Hindlimb muscle (tissue), 1 donor: ENCODE data around the gene CAMK1G. TPM values are rescaled to one million over a fixed set of nuclear protein-coding genes. Genes with fewer than 3 reads are reported as not detected.

ENCODE experiments used
- DNase-seq: peaks from one replicate; pipeline ENCODE4 v3.0.0-alpha.2; 2013
- polyA plus RNA-seq: library from polyadenylated mRNA; unstranded; fragments of 120-200 nt; gene quantifications from one replicate; pipeline ENCODE4 v1.2.1, GENCODE V29; 2013; ENCODE audit not compliant: insufficient read length

Gene CAMK1G
- not detected for polyA plus RNA-seq

DNA sequence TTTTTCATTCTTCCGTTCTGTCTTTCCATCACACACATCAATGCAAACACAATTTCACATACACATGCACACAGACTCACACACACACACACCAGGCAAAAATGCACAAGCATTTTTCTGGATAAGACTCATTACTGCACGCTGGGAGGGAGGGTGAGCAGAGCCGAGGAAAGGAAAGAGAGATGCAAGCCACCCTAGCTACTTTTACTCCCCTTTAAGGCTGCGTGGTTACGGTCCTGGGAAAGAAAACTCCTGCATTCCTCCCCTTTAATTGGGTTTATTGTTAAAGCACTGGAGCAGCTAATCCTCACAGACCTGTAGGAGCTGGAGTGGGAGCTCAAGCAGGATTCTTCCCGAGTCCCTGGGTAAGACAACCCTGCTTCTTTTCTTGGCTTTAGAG is at the start of gene CAMK1G:
Gene CAMK1G, plus strand, starts transcription at position 307 of the 400 bp plus-strand sequence. CDS start 11,270 bp downstream, outside the sequence.
- peak; percentile 15 for DNase-seq

DNA sequence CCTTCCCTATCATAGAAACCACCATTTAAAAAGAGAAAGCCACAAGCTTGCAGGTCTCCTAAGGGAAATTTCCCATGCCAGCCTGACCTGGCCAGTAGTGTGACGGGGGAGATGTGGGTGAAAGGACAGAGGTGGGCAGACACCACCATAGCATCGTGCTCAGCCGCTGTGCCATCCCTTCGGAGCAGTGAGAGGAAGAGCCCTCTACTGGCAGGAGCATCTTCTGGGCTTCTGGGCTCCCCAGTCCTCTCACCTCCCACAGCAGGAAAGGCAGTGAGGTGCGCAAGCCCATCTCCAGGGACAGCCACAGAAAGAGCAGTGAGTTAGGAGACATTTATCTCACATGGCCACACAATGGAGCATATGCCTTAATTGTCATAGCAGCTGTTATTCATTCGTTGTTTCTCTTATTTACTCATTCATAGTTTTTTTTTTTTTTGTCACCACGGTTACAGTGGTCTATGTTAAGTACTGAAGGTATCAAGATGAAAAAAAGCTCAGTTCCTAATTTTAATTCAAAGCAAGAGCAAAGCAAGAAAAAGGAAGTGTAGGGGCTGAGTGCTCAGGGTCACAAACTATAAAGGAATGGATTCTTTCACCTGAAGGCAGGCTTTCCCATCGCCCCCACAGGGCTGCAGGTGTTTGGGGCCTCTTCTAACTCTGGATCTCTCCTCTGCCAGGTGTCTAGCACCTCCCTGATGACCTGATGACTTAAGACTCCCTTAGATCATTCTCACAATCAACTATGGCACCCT is 48.8 kb upstream of the CAMK1G start:
- DNase-seq, result no peak

DNA sequence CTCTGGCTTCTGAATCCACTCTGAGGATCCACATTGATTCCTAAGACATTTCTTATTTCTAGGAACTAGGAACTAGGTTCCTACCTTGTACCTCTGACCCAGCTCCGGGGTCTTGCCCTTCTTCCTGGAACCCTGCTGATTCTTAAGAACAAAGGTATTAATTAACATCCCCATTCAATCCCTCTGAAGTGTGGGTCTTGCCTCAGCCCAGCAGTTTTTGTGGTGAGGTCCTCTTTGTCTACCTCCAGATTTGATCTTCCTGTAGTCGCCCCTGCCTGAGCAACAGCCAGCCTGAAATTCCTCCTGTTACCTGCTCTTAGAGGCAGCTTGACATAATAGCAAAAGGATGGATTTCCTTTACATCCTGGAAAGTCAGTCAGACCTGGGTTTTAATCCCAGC is 46.7 kb upstream of the CAMK1G start:
- DNase-seq, result no peak

DNA sequence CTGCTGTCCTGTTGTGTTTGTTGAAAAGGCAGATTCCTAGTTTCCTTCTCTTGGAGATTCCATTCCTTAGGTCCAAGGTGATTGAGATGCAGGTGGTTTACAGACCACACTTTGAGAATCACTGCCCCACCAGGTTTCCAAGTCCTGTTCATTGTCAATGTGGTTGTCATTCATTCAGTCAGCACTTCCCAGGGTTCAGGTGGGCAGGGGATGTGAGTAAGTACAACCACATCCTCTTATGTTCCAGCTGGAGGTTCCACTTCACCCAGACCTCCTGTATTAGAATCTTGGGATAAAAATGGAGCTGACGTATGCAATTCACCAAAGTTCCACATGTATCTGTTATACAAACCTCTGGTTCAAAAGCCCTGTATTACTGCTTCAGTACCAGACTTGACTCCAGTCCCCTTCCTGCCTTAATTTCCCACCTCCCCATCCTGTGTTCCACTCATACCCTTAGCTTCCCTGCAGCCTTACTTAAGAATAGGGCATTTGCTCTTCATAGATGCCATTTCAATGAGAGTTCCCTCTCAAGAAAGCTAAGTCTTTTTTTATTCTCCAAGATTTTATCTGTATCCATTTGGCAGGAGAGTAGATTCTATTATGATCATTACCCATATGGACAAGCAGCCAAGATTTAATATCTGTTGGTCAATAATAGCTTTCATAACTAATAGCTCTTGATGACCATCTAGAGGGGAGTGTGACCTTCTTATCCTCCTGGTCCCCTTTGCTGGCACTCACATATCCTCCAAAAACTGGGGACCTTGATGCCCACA is 46.0 kb upstream of the CAMK1G start:
- no peak for DNase-seq

DNA sequence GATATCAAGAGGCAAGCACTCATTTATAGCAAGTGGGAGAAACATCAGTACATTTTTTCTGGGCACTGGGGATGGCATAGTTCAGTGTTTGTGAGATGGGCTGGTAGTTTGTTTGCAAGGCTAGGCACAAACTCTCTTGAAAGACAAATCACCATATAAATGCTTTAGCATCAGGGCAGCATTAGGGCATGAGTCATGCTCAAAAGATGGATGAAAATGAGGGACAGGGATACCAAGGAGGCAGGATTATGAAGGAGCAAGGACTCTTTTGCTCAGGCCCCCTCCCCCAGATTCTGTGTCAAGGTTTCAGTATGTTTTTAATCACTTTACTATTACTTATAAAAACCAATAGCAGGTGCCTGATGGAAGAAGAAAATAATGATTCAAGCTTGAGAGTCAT is 43.9 kb upstream of the CAMK1G start:
- no peak for DNase-seq

DNA sequence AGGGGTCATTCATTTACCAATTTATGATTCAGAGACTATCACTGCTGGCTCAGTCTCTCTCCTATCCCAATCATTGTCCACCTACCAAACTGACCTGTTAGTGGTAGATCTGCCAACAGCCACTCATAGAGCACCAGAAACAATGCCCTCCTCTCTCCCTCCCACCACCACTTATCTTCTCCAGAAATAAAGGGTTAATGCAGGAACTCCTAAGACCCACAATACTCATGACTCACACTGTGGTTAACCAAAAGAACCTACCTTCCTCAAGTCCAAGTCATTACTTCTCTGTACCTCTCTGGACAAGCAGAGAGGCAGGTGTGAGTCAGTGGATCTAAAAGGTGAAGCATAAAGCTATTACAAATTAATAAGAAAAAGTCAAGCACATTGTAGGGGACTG is 40.9 kb upstream of the CAMK1G start:
- no peak for DNase-seq

DNA sequence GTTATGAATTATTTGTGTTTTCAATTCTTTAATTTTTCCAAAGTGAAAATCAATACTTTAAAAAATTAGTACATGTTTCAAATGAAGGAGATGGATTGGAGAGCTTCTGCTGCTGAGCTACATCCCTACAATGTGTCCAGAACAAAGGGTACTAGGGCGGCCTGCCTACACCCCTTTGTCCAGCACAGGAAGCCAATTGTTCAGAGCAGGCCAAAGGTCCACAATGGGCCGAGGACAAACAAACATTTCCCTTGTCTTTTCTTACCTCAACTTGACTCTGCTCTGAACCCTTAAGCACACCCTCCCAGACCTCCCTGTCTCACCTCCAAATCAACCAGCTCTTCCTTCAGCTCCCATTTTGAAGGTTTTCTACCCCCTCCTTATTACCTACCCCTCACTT is 39.4 kb upstream of the CAMK1G start:
- DNase-seq, result no peak

DNA sequence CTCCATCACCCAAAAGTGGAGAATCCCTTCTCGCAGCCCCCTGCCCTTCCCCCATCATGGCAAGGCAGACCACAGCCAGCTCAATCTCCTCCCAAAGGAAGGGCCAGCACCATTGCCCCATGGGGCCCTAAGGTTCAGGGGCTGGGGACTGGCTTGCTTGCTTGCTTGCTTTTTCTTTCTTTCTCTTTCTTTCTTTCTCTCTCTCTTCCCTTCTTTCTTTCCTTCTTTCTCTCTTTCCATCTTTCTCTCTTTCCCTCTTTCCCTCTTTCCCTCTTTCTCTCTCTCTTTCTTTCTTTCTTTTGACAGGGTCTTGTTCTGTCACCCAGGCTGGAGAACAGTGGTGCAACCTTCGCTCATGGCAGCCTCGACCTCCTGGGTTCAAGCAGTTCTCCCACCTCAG is 38.1 kb upstream of the CAMK1G start:
- no peak for DNase-seq

DNA sequence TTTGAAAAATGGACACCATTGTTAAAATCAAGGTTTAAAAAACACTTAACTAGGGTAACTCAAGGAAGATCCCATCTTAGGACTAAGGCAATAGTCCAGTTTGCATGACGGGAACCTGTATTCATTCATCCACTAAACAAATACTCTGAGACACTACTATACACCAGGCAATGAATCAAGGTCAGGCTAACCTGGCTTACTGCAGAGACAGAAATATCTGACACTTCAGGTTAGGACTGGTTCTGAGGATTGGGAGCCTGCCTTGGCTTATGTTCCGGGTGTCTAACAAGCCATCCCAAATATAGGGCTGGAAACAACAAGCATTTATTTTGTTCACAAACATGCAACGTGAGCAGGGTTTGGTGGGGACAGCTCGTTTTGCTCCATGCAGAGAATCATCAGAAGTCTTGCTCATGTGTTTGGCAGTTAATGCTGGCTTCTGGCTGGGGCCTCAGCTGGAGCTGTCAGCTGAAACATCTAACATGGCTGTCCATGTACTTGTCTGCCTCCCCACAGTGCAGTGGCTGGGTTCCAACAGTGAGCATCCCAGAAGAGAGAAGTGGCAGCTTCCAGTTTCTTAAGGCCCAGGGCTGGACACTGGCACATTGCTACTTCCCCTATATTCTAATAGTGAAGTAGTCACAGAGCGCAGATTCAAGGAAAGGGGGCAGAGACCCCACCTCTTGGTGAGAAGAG is 37.0 kb upstream of the CAMK1G start:
- DNase-seq, result peak; percentile 4

DNA sequence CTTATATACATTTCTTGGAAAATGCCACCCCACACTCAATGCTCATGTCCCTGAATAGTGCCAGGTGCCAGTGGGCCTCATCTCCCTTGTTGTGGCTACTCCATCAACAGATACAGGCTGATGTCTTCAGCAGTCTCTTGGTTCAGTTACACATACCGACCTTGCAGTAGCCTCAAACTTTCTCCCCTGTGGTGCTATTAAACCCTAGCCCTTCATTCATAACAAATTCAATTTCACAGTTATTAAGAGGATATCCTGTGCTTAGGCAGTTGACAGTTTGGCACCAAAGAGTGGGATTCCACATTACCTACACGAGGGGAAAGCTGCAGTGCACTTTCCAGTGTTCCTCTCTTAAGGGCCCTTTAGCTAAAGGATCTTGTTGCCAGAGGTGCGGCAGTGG is 35.9 kb upstream of the CAMK1G start:
- no peak for DNase-seq

DNA sequence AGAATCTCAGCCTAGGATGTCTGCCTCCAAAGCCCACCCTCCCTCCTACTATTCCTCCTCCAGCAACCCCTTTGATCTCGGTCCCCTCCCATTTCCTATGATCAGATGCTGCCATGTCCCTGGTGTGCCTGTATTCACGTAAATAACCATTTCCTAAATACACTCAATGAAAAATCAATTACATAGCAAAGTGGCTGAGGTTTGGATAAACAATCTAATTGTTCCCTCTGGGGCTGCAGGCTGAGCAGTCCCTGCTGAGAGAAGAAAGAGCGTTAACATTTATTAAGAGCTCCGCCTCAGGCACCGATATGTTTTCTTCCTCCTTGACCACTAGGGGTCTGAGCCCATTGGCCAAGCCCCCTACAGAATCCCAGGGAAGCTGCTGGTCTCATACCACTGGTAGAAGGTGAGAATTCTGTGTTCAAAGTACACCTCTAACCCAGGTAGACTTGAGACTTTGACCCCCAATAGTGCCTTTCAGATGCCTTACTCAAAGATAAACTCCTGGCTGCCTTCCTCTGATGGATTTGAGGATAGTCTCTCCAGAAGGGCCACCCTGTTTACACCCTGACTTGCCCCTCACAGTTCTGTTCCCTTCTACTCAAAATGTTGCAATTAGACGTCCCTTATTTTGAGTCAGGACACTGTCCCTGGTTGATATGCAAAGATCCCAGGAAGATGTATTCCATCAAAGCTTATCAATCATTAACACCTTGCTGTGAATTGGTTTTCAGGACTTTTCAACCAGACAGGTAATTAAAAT is 33.9 kb upstream of the CAMK1G start:
- no peak for DNase-seq

DNA sequence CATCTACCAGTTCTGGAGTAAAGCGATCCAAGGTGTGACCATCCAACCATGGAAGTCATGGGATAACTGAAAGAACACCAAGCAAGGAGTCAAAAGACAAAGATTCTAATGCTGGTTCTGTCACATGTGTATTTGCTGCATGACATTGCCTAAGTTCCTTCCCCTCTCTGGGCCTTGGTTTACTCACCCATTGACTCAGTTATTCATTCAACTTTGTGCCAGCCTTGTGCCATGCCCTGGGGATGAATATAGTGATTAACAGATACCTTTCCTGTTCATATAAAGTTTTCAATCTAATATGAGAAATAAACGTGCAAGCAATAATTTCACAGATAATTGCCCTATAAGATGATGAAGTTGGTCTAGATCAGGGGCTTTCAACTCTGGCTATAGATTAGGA is 33.0 kb upstream of the CAMK1G start:
- DNase-seq, result no peak

DNA sequence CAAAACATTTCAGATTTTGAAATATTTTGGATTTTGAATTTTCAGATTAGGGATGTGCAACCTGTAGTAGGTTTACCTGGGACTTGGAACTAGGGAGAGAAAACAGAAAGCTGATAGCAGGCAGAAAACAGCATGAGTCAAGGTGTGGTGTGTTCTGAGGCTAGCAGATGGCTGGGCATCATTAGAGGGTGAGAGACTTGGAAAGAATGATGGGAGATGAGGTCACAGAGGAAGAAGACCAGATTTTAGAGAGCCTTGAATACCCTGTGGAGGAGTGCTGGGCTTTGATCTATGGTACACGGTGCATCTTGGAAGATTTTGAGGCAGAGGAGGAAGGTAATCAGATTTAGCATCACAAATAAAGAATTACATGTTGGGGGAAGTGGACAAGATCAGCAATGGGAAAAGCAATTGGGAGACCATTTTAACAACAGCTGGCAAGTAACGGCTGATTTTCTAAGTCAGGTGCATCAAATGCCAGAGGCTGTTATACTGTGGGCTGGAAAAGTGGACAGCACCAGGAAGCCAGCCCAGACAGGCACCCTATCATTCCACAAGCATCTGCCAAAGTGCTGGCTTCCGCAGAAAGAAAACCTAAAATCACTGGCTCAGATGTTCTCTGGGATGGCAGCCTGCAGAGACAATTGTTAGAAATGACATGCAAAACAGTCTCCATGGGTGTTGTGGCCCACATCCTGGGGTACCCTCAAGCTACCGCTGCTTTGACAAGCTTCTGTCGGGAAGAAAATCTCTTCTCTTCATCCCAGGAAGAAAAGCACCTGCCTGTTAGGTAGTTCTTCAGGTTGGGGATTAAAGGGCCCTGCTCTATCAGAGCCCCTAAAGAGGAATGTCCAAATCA is 30.9 kb upstream of the CAMK1G start:
- DNase-seq, result no peak

DNA sequence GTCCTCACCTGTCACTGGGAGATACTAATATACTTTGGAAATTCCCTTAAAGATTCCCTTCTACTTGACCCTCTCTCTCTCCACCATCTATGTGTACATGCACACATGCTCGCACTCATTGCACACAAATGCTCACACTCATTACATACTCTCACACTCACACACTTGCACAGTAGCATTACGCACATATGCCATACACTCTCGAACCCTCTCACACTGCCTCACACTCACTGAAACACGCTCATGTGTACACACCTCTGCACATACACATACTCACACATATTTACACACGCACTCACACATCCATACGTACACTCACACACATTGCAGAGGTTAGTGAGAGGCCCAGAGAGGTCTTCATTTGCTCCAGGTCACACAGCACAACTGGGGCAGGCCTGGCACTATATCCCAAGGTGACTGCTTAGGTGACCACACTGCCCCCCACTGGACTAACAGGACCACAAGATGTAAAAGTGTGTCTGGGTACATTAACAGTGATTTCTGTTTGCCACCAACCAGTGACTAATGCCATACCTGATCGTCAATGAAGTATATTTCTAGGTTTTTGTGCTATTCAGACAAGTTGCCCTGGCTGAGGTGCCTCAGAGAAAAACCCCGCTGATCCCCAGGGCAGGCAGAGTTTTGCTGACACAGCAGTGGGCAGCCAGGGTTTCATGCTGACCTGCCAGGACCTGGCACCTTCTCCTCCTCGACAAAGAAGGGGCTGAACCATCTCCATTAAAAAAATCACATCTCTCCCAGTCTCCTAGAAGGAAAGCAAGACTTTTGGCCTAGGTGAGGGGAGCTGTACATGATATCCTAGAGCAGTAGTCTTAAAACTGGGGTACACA is 28.5 kb upstream of the CAMK1G start:
- DNase-seq, result no peak

DNA sequence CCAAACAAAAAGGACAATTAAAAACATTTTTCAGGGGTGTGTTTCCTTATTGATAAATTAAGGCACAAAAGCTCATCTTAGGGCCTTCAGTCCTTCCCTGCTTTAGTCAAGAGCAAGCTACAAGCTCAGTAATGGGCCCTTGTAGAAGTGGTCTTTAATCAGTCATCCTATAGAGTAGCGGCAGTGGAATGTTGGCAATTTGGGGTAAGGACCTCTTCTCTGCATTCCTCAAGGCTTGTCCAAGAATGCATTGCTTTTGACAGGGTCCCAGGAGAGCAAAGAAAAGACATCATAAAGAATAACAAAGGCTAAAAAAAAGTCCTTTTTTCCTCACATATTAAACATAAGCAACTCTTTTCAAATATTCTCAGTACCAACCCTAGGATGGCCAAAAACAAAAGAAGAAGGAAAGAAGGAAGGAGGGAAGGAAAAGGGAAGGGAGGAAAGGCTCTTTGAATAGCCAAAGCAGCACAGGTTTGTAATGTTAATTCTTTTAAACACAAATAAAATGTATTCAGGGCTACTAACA is 27.3 kb upstream of the CAMK1G start:
- no peak for DNase-seq

DNA sequence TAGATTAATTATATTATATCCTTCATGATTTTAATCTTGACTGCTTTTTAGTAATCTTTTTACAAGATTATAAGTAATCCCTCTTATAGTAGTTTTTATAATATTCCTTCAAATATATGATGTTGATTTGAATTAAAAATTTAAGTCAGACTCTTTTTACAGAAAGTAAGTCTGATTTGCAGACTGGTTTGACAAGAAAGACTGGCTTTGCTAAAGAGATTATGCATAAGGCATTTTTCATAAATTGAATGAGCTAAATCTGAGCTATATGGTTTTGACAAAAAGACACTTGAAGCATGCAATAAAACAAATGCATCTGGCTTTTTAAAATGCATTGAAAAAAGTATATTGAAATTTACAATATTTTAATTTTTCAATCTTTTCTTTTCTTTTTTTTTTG is 26.3 kb upstream of the CAMK1G start:
- DNase-seq, result no peak

DNA sequence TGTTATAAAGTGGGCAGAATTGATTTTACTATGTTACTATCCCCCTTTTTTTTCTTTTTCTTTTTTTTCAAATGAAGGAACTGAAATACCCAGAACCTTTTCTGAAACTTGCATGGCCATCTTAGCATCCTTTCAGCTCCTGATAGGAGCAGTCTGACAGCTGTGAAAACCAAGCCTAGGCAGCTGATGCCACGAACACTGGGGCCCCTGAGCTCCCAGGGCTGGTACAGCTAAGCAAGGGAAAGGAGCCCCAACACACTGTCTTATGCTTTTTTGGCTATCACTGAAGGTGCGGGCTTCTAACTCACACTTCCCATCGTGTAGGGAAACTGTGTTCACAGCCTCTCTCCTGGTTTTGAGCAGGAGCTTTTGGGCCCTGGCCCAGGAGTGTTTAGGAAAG is 23.0 kb upstream of the CAMK1G start:
- DNase-seq, result no peak

DNA sequence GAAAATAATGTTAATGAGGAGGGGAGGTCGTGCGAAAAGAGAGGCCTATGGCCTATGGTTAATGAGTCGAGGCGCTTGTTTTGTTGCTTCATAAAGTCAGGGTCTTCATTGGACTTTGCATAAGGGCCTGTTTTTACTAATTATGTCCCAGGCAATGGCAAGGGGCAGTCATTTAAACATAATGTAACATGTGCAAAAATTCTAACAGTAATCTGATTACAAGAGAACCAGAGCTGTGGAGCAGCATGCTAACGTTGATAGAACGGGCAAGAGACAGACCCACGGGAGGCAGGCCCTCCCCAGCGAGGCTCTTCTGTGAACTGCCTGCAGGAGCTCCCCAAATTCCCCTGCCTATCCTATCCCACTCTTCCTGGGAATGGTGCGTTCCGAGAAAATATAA is 22.6 kb upstream of the CAMK1G start:
- DNase-seq, result no peak

DNA sequence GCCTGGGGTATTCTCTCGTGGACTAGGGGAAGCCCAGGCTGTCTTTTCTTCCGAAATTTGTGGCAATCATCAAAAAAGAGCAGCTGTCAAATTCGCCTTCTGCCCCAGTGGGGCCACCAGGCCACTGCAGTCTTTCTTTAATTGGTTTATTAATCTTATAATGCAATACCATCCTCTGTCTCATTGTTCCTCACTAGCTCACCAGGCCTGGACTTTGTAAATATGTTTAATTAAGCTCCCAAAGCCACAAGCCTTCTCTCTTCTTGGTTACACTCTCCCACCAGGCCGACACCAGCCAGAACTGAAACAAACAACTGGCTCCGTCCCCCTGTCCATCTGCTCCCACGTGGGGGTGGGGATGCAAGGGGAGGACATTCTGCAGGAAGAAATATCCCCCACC is 22.0 kb upstream of the CAMK1G start:
- no peak for DNase-seq

DNA sequence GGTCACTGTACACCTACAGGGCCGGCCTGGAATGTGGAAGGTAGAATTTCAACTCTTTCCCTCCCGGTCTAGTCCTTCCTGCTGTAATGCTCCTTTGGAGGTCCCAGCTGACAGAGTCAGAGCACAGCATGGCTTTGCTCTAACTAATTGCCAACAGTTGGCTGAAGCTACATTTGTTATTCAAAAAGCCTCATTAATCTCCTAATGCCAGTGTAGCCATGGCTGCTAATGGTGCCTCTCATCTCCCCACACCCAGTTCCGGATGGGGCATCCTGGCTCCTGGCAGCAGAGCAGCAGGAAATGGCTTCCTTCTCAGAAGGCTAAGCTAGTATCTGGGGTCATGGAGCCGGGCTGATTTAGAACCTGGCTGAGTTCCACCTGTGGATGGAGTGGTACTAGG is 18.7 kb upstream of the CAMK1G start:
- no peak for DNase-seq
